Measurements from ENCODE around the gene HSF2. TPM values are rescaled to one million over a fixed set of nuclear protein-coding genes. Genes with fewer than 3 reads are reported as not detected.
A peak's percentile ranks its signal among the peaks of the same experiment; 100 is the strongest.

The HSF2 gene
- total and polyA plus RNA-seq, 10 of the 15 experiments (the other 5 are each of a cell fraction or from before 2014, with no cell fraction given) = 9.5 to 38.3 (median 16.8) TPM

DNA sequence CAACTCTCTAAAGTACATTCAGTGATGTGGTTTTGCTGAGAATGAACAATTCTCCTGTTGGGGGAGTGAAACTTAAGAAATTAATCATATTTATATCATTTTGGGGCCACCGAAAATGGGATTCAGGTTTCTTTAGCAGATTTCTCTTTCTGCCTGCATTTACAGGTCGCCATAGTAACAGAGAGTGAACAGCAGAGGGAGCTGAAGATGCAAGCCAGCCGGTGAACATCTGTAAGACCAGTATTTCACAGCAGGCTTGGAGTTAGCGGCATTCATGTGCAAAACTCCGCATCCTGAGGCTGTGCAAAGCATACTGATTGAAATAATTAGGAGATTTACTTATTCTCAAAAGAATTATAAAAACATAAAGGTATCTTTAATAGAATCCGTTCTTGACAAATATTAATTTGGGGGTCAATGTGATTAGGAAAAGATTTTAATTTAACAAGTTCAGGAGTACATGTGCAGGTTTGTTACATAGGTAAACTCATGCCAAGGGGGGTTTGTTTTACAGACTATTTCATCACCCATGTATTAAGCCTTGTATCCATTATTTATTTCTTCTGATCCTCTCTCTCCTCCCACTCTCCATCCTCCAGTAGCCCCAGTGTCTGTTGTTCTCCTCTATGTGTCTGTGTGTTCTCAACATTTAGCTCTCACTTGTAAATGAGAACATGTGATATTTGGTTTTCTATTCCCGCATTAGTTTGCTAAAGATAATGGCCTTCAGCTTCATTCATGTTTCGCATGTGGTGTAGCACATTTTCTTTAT, 17.8 kb upstream of the HSF2 start:
- no peak overlapping the region for H3K9ac ChIP-seq (ENCODE audit: control insufficient read depth, insufficient read depth, low read length)
- no peaks in the 10 kb centered on the region for H3K4me1 ChIP-seq (ENCODE audit: control insufficient read depth, insufficient read depth, low read length)
- H2AFZ ChIP-seq (ENCODE audit: control insufficient read depth, low read depth, low read length) = no peak overlapping the region
- DNase-seq (ENCODE audit: low read depth, low spot score) (peak; percentile 7), ATAC-seq (peak; percentile 95), FAIRE-seq (peak; percentile 90)
- in situ Hi-C loops (cut with MboI) (loop anchor here (5.0 kb wide), 1 partner anchor 151 kb away; no protein-coding TSS in a partner anchor), intact Hi-C loops (cut with micrococcal nuclease; ENCODE audit: unreplicated experiment) (loop anchor here (1.0 to 2.0 kb wide), 2 partner anchors 89 to 149 kb away; partner anchors contain the start of gene SERINC1)
- no peaks in the 10 kb centered on the region for H4K20me1 ChIP-seq (ENCODE audit: control insufficient read depth, insufficient read depth)
- no peaks in the 10 kb centered on the region; a peak in 1 of 4 replicates for H3K27me3 ChIP-seq (replicated peaks in 1 of 2; ENCODE audit: control insufficient read depth in 2 of 2, insufficient read depth in 2 of 2, low read length in 1 of 2)
- SMC1A ChIA-PET (ENCODE audit: uncharacterized antibody, unreplicated experiment) = interaction anchor here (0.6 to 5.0 kb wide), 5 partner anchors 15 to 234 kb away, joined by 3 to 60 read pairs (median 3); no protein-coding TSS in a partner anchor
- no peaks in the 10 kb centered on the region for H3K9me3 ChIP-seq (replicated peaks; ENCODE audit: control insufficient read depth, insufficient read depth, low read length)
- no peaks in the 10 kb centered on the region for H3K79me2 ChIP-seq (ENCODE audit: control insufficient read depth, insufficient read depth, low read length)
- H3K4me3 ChIP-seq = no peak overlapping the region
- no peaks in the 10 kb centered on the region for H3K36me3 ChIP-seq (ENCODE audit: control insufficient read depth in 2 of 2, insufficient read depth in 2 of 2, low read length in 1 of 2)
- BruUV-seq (replicated peaks) = no TSS peak
- POLR2A ChIA-PET = no interaction called here
- no peak overlapping the region for H3K27ac ChIP-seq (ENCODE audit: control insufficient read depth, insufficient read depth)
- WGBS (ENCODE audit: insufficient coverage, insufficient replicate concordance, low lambda C conversion rate, missing lambda C conversion rate) = 8% methylated on average over 8 of the region's 8 CpGs
- CTCF ChIA-PET = interaction anchor here (0.9 to 4.8 kb wide), 13 partner anchors 11 to 1655 kb away, joined by 3 to 83 read pairs (median 4); partner anchors contain the start of gene HSF2
- RAD21 ChIA-PET (ENCODE audit: unreplicated experiment) = interaction anchor here (3.2 kb wide), 1 partner anchor 149 kb away, joined by 28 read pairs; no protein-coding TSS in a partner anchor
- no peak overlapping the region for H3K4me2 ChIP-seq (ENCODE audit: control insufficient read depth, insufficient read depth)
- peak; percentile 74 for TF ChIP-seq BMI1 (IDR thresholded peaks at IDR 0.05; ENCODE audit: borderline replicate concordance)
- TF ChIP-seq POLR2AphosphoS5 (IDR thresholded peaks at IDR 0.05; ENCODE audit: low read length) = no peak
- no peak for TF ChIP-seq NR2C2 (IDR thresholded peaks at IDR 0.05; ENCODE audit: borderline replicate concordance, control insufficient read depth, insufficient read length, low read depth)
- TF ChIP-seq MYB (IDR thresholded peaks at IDR 0.05; ENCODE audit: borderline replicate concordance, low read depth, low read length) = no peak
- TF ChIP-seq ZNF217 (IDR thresholded peaks at IDR 0.05) = no peak
- peak; percentile 83 for TF ChIP-seq RAD21 (IDR thresholded peaks at IDR 0.05; ENCODE audit: insufficient read depth, low read depth, low read length)
- no peak for TF ChIP-seq SPI1 (IDR thresholded peaks at IDR 0.05; ENCODE audit: borderline replicate concordance, insufficient read depth, low read depth, low read length)
- no peak for TF ChIP-seq ZZZ3 (IDR thresholded peaks at IDR 0.05; ENCODE audit: control insufficient read depth, insufficient read length, low read depth)
- TF ChIP-seq SIN3A (IDR thresholded peaks at IDR 0.05; ENCODE audit: low read depth, low read length) = no peak
- TF ChIP-seq SMC3 (IDR thresholded peaks at IDR 0.05; ENCODE audit: borderline replicate concordance, low read length) = peak; percentile 81; the same call in 1 of the 2 replicates
- TF ChIP-seq TAF1 (IDR thresholded peaks at IDR 0.05; ENCODE audit: borderline replicate concordance, low read depth, low read length) = no peak
- TF ChIP-seq TARDBP (IDR thresholded peaks at IDR 0.05; ENCODE audit: borderline replicate concordance) = no peak
- TF ChIP-seq CREB1 (IDR thresholded peaks at IDR 0.05; ENCODE audit: low read depth) = no peak
- no peak for TF ChIP-seq ZBTB40 (IDR thresholded peaks at IDR 0.05; ENCODE audit: borderline replicate concordance)
- TF ChIP-seq CEBPB (IDR thresholded peaks at IDR 0.05; ENCODE audit: borderline replicate concordance in 1 of 2, low read depth in 2 of 2, low read length in 2 of 2) = no peak
- TF ChIP-seq KDM1A (IDR thresholded peaks at IDR 0.05; ENCODE audit: borderline replicate concordance) = no peak
- TF ChIP-seq SREBF2 (IDR thresholded peaks at IDR 0.05; ENCODE audit: low read length) = no peak
- TF ChIP-seq CTCF (IDR thresholded peaks at IDR 0.05 in 2 of 3, conservative IDR thresholded peaks at IDR 0.05 in 1 of 3; ENCODE audit: control insufficient read depth in 2 of 3, extremely low read depth in 1 of 3, insufficient read depth in 1 of 3, low read depth in 3 of 3, low read length in 3 of 3) = peak; percentile 74 to 82 (median 80)
